ENCODE measurements around the gene CLCA2. TPM values are rescaled to one million over a fixed set of nuclear protein-coding genes. Genes with fewer than 3 reads are reported as not detected.

The CLCA2 gene
- total RNA-seq, 4 donors from 2014 or later = 0.19 to 38.3 (median 1.7) TPM; not detected in 1

DNA sequence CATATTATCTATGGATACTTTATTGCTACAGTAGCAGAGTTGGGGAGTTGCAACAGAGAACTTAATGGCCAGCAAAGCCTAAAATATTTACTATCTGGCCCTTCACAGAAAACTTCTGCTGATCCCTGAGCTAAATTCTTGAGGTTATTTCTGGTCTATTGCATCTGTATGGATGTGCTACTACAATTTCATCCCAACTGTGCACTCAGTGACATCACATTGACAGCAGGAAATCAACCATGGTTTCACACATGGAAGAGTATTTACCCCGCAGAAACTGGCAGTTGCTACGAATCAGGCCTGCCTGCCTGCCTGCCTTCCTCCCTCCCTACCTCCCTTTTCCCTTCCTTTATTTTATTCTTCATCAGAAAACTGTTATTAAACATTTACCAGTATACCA is 12.1 kb downstream of the CLCA2 start:
- ATAC-seq = no peak
- no peaks in the 10 kb centered on the region for H3K9me3 ChIP-seq
- H3K27ac ChIP-seq = no peak overlapping the region
- H3K36me3 ChIP-seq = no peaks in the 10 kb centered on the region
- TF ChIP-seq EP300 (IDR thresholded peaks at IDR 0.05) = no peak
- TF ChIP-seq POLR2A (IDR thresholded peaks at IDR 0.05) = no peak
- TF ChIP-seq POLR2AphosphoS5 (IDR thresholded peaks at IDR 0.05) = no peak
- TF ChIP-seq, protein P1, sequence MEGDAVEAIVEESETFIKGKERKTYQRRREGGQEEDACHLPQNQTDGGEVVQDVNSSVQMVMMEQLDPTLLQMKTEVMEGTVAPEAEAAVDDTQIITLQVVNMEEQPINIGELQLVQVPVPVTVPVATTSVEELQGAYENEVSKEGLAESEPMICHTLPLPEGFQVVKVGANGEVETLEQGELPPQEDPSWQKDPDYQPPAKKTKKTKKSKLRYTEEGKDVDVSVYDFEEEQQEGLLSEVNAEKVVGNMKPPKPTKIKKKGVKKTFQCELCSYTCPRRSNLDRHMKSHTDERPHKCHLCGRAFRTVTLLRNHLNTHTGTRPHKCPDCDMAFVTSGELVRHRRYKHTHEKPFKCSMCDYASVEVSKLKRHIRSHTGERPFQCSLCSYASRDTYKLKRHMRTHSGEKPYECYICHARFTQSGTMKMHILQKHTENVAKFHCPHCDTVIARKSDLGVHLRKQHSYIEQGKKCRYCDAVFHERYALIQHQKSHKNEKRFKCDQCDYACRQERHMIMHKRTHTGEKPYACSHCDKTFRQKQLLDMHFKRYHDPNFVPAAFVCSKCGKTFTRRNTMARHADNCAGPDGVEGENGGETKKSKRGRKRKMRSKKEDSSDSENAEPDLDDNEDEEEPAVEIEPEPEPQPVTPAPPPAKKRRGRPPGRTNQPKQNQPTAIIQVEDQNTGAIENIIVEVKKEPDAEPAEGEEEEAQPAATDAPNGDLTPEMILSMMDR (IDR thresholded peaks at IDR 0.05) = no peak
- no peak overlapping the region for H3K4me3 ChIP-seq
- WGBS, 2 donors (ENCODE audit: low coverage in 1 of 2) = 68 to 88% methylated on average over 2 of the region's 2 CpGs
- no peaks in the 10 kb centered on the region for H3K27me3 ChIP-seq
- no peaks in the 10 kb centered on the region for H3K4me1 ChIP-seq

DNA sequence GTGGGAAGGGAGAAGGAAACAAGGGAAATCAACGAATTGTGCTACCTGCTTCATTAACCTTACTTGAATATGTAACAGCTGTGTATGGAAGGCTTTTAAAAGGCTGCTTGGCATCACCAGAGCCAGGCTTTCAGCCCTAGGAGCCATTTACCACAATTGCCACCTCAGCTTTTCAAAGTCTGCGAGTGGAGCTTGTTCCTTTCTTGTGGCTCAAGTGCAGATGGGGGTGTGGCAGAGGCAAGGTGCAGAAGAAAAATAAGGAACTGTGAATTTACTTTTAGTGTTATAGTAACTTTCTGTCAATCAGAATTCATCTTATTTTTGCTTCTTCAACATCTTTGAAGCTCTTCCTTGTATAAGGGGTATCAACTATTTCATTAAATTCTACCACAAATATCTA is 17.6 kb downstream of the CLCA2 start:
- TF ChIP-seq POLR2AphosphoS5 (IDR thresholded peaks at IDR 0.05) (no peak), POLR2A (IDR thresholded peaks at IDR 0.05) (no peak), EP300 (IDR thresholded peaks at IDR 0.05) (no peak)
- TF ChIP-seq, protein P1 (IDR thresholded peaks at IDR 0.05) = no peak
- H3K4me1 ChIP-seq = no peaks in the 10 kb centered on the region
- no peaks in the 10 kb centered on the region for H3K36me3 ChIP-seq
- no peak overlapping the region for H3K4me3 ChIP-seq
- H3K27ac ChIP-seq = no peak overlapping the region
- H3K9me3 ChIP-seq = no peaks in the 10 kb centered on the region
- WGBS, 2 donors (ENCODE audit: low coverage in 1 of 2) = 60 to 78% methylated on average over 1 to 2 of the region's 2 CpGs
- H3K27me3 ChIP-seq = no peaks in the 10 kb centered on the region
- no peak for ATAC-seq

DNA sequence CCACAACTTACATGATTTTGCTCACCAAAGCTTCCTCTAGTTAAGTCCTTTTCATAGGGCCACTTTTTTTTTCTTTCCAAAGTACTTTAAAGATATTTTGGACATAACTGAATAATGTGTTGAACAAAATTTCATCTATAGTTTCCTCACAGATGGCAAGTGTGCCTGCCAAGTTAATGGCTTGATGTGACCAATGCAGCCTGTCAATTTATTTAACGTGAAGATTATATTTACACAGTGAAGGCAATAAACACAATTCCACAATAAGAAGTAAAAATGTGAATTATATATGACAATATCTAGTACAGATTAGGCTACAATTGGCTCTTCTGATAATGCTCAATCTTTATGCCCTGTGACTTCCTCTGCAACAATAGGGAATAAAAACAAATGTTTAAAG is 18.0 kb downstream of the CLCA2 start:
- Histone ChIP-seq H3K4me1 (no peaks in the 10 kb centered on the region), H3K4me3 (no peak overlapping the region), H3K36me3 (no peaks in the 10 kb centered on the region), H3K27ac (no peak overlapping the region), H3K9me3 (no peaks in the 10 kb centered on the region), H3K27me3 (no peaks in the 10 kb centered on the region)
- TF ChIP-seq POLR2AphosphoS5 (IDR thresholded peaks at IDR 0.05) (no peak), POLR2A (IDR thresholded peaks at IDR 0.05) (no peak), EP300 (IDR thresholded peaks at IDR 0.05) (no peak)
- TF ChIP-seq, protein P1 (IDR thresholded peaks at IDR 0.05) = no peak
- WGBS, 2 donors (ENCODE audit: low coverage in 1 of 2) = 57 to 63% methylated on average over 1 of the region's 1 CpG
- no peak for ATAC-seq

DNA sequence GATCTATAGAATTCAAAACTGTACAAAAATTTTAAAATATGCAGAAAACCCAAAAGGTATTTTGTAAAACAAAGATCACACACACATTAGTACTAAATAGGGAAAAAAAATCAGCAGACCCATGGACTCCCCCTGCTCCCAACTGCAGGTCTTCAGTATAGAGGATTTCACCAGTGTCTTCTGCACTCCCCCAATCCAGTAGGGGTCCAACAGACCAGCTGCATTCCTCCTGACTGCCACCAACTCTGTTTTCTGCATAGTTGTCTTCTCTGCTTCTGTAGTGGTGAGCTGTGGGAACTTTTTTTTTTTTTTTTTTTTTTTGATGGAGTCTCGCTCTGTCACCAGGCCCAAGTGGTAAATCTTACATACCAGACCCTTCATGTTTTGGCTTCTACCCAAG is 21.9 kb downstream of the CLCA2 start:
- Histone ChIP-seq H3K36me3 (no peaks in the 10 kb centered on the region), H3K4me3 (no peak overlapping the region), H3K4me1 (no peaks in the 10 kb centered on the region), H3K27me3 (no peaks in the 10 kb centered on the region), H3K9me3 (no peaks in the 10 kb centered on the region), H3K27ac (no peak overlapping the region)
- 67 to 100% methylated on average over 1 of the region's 1 CpG for WGBS, 2 donors (ENCODE audit: low coverage in 1 of 2)
- ATAC-seq = no peak
- TF ChIP-seq EP300 (IDR thresholded peaks at IDR 0.05) = no peak
- no peak for TF ChIP-seq POLR2AphosphoS5 (IDR thresholded peaks at IDR 0.05)
- no peak for TF ChIP-seq POLR2A (IDR thresholded peaks at IDR 0.05)

DNA sequence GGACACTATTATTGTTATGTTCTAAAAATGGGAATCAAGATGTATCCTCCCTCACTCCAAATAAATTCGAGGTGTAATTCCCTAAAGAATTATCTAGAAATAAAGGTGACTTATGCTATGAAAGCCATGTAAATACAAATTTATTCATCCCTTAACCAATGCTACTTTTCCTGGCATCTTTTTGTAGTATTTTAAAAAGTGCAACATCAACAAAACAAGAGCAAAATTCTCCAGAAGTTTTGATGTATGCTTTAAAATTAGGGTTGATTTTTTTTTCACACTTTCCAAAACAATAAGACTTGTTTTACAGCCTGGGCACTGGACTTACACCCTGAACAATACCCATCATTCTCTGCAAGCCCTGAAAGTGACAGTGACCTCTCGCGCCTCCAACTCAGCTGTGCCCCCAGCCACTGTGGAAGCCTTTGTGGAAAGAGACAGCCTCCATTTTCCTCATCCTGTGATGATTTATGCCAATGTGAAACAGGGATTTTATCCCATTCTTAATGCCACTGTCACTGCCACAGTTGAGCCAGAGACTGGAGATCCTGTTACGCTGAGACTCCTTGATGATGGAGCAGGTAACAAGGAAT is 23.3 kb downstream of the CLCA2 start:
- Histone ChIP-seq H3K4me1 (no peaks in the 10 kb centered on the region), H3K27me3 (no peaks in the 10 kb centered on the region), H3K27ac (no peak overlapping the region), H3K9me3 (no peaks in the 10 kb centered on the region), H3K4me3 (no peak overlapping the region), H3K36me3 (no peaks in the 10 kb centered on the region)
- 61 to 62% methylated on average over 2 to 4 of the region's 4 CpGs for WGBS, 2 donors (ENCODE audit: low coverage in 1 of 2)
- TF ChIP-seq POLR2A (IDR thresholded peaks at IDR 0.05) (no peak), EP300 (IDR thresholded peaks at IDR 0.05) (no peak), POLR2AphosphoS5 (IDR thresholded peaks at IDR 0.05) (no peak)
- TF ChIP-seq, protein P1 (IDR thresholded peaks at IDR 0.05) = no peak
- no peak for ATAC-seq

Measured in gastroesophageal sphincter (tissue), 4 donors.